ENCODE measurements around the gene OXNAD1. TPM values are rescaled to one million over a fixed set of nuclear protein-coding genes. Genes with fewer than 3 reads are reported as not detected.

Gene OXNAD1
- total RNA-seq, 1 experiment from 2014 or later = 23.7 TPM

- Mint-ChIP-seq H3K4me3 (no peak overlapping the region), H3K9me3 (no peaks in the 10 kb centered on the region), H3K27ac (no peak overlapping the region), H3K27me3 (ENCODE audit: low read depth) (no peaks in the 10 kb centered on the region; the same call in 1 of the 2 replicates), H3K4me1 (peaks cover 0 to 4% of the 10 kb centered on the region in 2 experiments; a peak in 1 of 4 replicates), H3K36me3 (ENCODE audit: insufficient read depth in 1 of 3, low read depth in 3 of 3) (no peaks in the 10 kb centered on the region)
- no peak for DNase-seq
- Histone ChIP-seq H3K79me2 (ENCODE audit: insufficient read depth, low read length) (no peaks in the 10 kb centered on the region), H2BK5ac (ENCODE audit: insufficient read length, low read length) (no peak overlapping the region), H2BK12ac (ENCODE audit: insufficient read length, low read depth, low read length) (no peak overlapping the region), H4K5ac (ENCODE audit: insufficient read length, low read depth, low read length) (no peak overlapping the region), H2BK15ac (ENCODE audit: low read depth, low read length) (no peak overlapping the region), H3K14ac (ENCODE audit: insufficient read depth, low read length) (no peak overlapping the region), H3K79me1 (ENCODE audit: insufficient read depth, low read depth, low read length, poor library complexity, severe bottlenecking) (no peaks in the 10 kb centered on the region), H3K9me3 (ENCODE audit: control insufficient read depth, low read depth, low read length) (no peaks in the 10 kb centered on the region), H4K91ac (ENCODE audit: insufficient read length, low read depth, low read length) (no peak overlapping the region), H2BK120ac (ENCODE audit: low read depth, low read length, poor library complexity, severe bottlenecking) (no peak overlapping the region), H3T11ph (ENCODE audit: low read length) (no peak overlapping the region), H3K9ac (ENCODE audit: extremely low read depth, insufficient read length, low read length) (no peak overlapping the region), H3K27ac (ENCODE audit: insufficient read length, low read depth, low read length) (no peak overlapping the region), H2AFZ (ENCODE audit: low read length) (no peak overlapping the region), H3K4me1 (ENCODE audit: insufficient read depth, low read length) (no peaks in the 10 kb centered on the region), H3K23me2 (ENCODE audit: insufficient read length, low read depth, low read length, poor library complexity, severe bottlenecking) (no peaks in the 10 kb centered on the region), H3K23ac (ENCODE audit: insufficient read length, low read depth, low read length) (no peak overlapping the region), H3K18ac (ENCODE audit: insufficient read length, low read depth, low read length) (no peak overlapping the region), H4K8ac (replicated peaks; ENCODE audit: insufficient read length, low read depth, low read length) (no peak overlapping the region), H2BK20ac (ENCODE audit: low read depth, low read length, poor library complexity, severe bottlenecking) (no peak overlapping the region), H4K20me1 (ENCODE audit: control insufficient read depth, insufficient read depth, insufficient read length) (no peaks in the 10 kb centered on the region), H3K4ac (ENCODE audit: low read depth, low read length) (no peak overlapping the region), H3K4me2 (ENCODE audit: insufficient read depth, insufficient read length, low read length) (no peak overlapping the region), H2AK5ac (ENCODE audit: insufficient read length, low read length) (no peak overlapping the region), H3K56ac (ENCODE audit: insufficient read length, low read depth, low read length) (no peak overlapping the region), H3K27me3 (ENCODE audit: insufficient read depth, low read length) (no peaks in the 10 kb centered on the region)
- WGBS (ENCODE audit: extremely low coverage, insufficient read length, low lambda C conversion rate) = no CpG with 5 or more reads among the region's 7 CpGs
- TF ChIP-seq CTCF (conservative IDR thresholded peaks at IDR 0.05) = no peak
Observed at GRCh38 chr3:16252243-16252978, 12.6 kb upstream of the OXNAD1 start.
